Limb (tissue), 2 donors: Measurements from ENCODE around the gene CALB2.

Experiments
- DNase-seq, 2 donors: peaks; one replicate each; pipeline ENCODE4 v3.0.0-alpha.2; 2016; ENCODE audit errors: extremely low spot score in 2 of 2

CALB2 gene

GRCh38 chr16:71387045-71387871 lies 28.7 kb downstream of the CALB2 start:
- DNase-seq: no peak

DNA sequence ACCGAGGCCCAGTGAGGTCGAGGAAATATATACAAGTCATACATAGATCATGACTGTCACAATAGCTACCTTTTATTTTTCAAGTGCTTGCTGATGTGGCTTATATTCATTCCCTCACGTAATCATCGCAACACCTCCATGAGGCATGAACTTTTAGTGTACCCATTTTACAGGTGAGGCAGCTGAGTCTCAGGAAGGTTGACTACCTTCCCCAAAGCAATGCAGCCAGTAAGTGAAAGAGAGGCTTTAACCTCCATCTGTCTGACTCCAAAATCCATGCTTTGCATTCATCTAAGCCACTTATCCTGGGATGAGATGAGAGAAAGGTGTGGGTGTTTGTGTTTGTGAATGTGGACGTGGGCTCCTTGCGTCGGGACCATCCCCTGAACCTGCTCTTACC lies 30.8 kb downstream of the CALB2 start:
- no peak for DNase-seq

GRCh38 chr16:71396594-71396993 lies 38.1 kb downstream of the CALB2 start:
- DNase-seq: no peak

DNA sequence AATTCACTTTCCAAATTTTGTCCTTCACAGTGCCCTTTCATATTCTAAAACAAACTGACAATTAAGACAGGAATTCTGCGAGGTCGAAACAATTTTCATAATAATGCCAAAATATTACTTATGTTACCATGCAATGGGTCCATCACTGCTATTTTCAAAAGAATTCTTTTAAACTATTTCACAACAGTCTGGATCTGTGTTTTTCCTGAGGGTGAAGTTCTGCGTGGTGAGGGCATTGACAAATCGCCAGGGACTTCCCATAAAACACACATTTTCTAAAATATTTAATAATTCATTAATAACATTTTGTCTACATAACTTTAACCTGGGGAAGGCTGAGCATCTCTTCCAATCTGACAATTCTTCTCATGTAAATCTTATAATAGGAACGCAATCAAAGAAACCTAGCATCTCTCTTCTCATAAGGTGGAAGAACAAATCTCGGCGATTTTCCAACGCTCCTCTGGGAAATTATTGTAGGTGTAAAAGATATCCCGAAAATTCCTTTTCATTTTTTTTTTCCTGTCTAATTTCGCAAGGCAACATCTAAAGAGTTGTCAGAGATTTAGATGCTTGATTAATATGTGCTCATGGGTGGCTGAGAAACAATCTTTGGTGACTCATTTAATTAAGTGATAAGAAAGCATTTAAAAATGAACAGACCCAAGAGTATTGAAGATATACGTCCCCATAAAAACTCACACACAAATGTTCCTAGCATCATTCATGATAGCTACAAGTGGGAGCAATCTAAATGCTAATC lies 41.5 kb downstream of the CALB2 start:
- no peak for DNase-seq

DNA sequence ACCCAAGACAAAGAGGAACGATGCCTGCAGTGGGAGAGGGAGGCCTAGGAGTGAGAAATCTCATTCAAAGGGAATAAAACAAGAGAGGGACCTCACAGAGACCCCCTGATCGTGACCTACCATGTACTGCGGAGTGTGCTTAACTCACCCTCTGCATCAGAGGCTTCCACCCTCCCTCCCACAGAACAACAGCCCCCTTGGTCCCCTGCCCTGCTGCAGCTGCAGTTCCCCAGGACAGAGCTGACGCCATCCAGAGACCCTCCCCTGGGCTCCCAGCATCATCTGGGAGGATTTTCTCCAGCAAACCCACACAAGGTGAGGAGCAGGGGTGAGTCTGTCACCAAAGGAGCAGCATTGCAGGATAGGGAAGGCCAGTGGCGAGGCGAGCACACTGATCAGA lies 43.5 kb downstream of the CALB2 start:
- no peak for DNase-seq

- DNase-seq: no peak
Measured at GRCh38 chr16:71402674-71403073, 44.2 kb downstream of the CALB2 start.

GRCh38 chr16:71404364-71404763 lies 45.8 kb downstream of the CALB2 start:
- no peak for DNase-seq

- DNase-seq: no peak
Measured at GRCh38 chr16:71406316-71406715, 47.8 kb downstream of the CALB2 start.

- DNase-seq: no peak
Measured at GRCh38 chr16:71406724-71407123, 48.2 kb downstream of the CALB2 start.

DNA sequence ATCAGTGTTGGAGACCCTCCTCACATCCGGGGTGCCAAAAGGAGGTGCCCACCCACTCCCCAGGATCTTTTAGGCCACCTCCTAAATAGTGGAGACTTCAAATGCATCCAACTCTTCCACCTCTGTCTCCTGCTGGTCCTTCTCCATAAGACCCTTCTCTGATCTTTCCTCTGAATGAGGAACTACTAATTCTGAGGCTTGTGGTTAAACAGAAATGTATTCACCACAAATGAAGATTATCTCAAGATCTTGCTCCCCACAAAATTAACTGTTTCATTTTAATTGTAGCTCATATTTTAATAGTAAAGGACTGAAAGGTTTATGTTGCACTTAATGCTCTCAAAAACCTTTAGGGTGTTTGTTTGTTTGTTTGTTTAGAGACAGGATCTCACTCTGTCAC lies 49.2 kb downstream of the CALB2 start:
- no peak for DNase-seq

- no peak for DNase-seq
Measured at GRCh38 chr16:71408536-71408935, 50.0 kb downstream of the CALB2 start.

- no peak for DNase-seq
Measured at GRCh38 chr16:71409011-71409775, 50.7 kb downstream of the CALB2 start.

- no peak for DNase-seq
Measured at GRCh38 chr16:71410146-71410545, 51.6 kb downstream of the CALB2 start.

DNA sequence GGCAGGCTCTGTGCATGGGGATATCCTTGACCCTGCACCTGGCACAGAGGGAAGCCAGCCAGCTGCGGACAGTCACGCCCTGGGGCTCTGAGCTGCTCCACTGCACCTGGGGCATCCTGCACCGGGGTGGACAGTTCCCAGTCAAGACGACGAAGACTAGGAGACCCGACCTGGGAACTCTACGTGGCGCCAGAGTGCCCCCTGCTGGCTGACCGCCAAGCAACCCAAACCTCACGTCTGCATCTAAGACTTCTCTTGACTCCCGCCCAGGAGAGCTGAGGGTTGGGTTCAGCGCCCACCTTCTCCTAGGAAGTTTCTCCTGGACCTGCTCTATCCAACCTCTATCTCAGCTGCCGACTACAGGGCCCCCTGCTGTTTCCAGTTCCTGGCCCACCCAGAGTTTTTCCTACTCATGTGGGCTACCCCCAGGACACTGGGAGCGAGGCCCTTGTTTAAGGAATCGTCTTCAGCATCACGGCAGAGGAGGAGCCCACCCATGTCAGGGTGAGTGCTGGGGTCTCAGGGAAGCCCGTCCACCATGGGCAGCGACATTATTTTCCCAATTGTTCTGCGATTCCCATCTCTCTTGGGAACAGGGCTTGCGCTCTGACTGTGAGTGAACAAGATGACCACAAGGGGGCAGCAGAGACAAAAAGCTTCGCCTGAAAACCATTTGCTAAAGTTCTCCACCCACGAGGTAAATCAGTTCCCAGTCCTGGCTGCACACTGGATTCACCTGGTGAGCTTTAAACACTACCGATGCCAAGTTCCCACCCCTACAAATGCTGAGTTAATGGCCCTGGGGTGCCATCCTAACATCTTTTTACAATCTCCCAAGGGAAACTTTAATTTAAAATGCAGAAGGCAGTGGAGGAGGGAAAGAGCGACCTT lies 54.0 kb downstream of the CALB2 start:
- DNase-seq: peak; percentile 69 to 78

DNA sequence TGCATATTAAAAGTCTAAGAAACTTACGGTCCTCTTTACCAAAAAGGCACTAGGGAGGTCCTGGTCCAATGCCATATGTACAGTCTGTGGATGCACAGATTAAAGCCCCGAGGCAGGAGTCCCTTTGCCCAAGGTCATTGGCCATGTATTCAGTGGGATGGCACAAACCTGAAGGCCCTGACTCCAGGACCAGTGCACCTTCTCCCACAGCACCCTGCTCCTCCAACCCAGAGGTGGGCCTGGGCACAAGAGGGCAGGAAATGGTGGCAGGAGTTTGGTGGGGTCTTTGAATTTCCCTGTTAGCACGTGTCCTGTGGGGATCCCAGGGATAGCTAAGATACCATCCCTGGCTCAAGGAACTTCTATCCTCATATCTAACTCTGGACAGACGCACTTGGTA lies 54.8 kb downstream of the CALB2 start:
- DNase-seq: no peak

- no peak for DNase-seq
Measured at GRCh38 chr16:71414038-71414437, 55.5 kb downstream of the CALB2 start.

GRCh38 chr16:71421911-71422310 lies 63.4 kb downstream of the CALB2 start:
- DNase-seq: no peak

GRCh38 chr16:71423016-71423415 lies 64.5 kb downstream of the CALB2 start:
- DNase-seq: no peak

GRCh38 chr16:71423865-71424264 lies 65.3 kb downstream of the CALB2 start:
- no peak for DNase-seq

- no peak for DNase-seq
Measured at GRCh38 chr16:71424626-71425025, 66.1 kb downstream of the CALB2 start.

DNA sequence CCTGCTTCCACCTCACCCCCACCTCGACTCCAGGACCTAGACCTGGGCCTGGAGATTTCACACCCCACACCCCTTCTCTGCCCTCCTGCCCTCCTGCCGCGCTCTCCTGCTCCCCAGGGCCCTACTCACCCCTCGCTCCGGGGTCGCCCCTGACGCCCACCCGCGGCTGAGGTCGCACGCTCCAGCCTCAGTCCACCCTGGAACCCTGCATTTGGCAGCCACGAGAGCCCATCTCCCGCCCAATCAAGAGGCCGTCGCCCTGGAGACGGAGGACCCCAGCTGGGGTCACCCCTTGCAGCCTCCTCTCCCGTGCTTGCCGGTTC lies 67.2 kb downstream of the CALB2 start:
- no peak for DNase-seq
